Effector memory CD8-positive, alpha-beta T cell (primary cell): Measurements from ENCODE around the gene SLC5A10.
"Not testable (repeated sequence)": the region's sequence is repeated elsewhere in the genome, so short reads cannot be mapped to it uniquely, and the experiment has no call there.

Experiments
- ATAC-seq: fragments of 150-1000 bp; cut with Tn5 transposase; replicated peaks from 2 replicates; pipeline ENCODE4 v1.10.0; 2021; ENCODE audit warnings: mild to moderate bottlenecking, moderate library complexity
- DNase-seq, 3 experiments: peaks; one replicate each; pipeline ENCODE4 v3.0.0; 2021
- H3K27ac Mint-ChIP-seq, 2 donors: one replicate each; pipeline ENCODE4 v1.8.0; 2022; ENCODE audit warnings: mild to moderate bottlenecking in 2 of 2, mixed read lengths in 2 of 2, moderate library complexity in 2 of 2
- H3K27me3 Mint-ChIP-seq, 2 donors: one replicate each; pipeline ENCODE4 v1.8.0; 2022; ENCODE audit warnings: mixed read lengths in 2 of 2
- H3K36me3 Mint-ChIP-seq: one replicate; pipeline ENCODE4 v1.8.0; 2022; ENCODE audit warnings: mild to moderate bottlenecking, moderate library complexity, mixed read lengths; ENCODE audit not compliant: insufficient read depth
- H3K4me1 Mint-ChIP-seq, 2 donors: one replicate each; pipeline ENCODE4 v1.8.0; 2022; ENCODE audit warnings: low read depth in 2 of 2, mixed read lengths in 2 of 2
- H3K4me3 Mint-ChIP-seq, 2 donors: one replicate each; pipeline ENCODE4 v1.8.0; 2022; ENCODE audit warnings: mild to moderate bottlenecking in 2 of 2, mixed read lengths in 2 of 2, moderate library complexity in 2 of 2
- H3K9me3 Mint-ChIP-seq, 2 donors: one replicate each; pipeline ENCODE4 v1.8.0; 2022; ENCODE audit warnings: mixed read lengths in 2 of 2

The SLC5A10 gene

GRCh38 chr17:19021011-19021621 is 69.2 kb downstream of the SLC5A10 start:
- H3K27ac Mint-ChIP-seq: peak overlapping the region in 1 of 2 donors; percentile 29
- not testable (repeated sequence) for H3K9me3 Mint-ChIP-seq, H3K36me3 Mint-ChIP-seq, DNase-seq, ATAC-seq
- H3K27me3 Mint-ChIP-seq: peaks cover 6 to 12% of the 10 kb centered on the region in 2 donors
- H3K4me1 Mint-ChIP-seq: peaks cover 3 to 16% of the 10 kb centered on the region in 2 donors
- peak overlapping the region in 1 of 2 donors; percentile 4 for H3K4me3 Mint-ChIP-seq

- peaks cover 5 to 7% of the 10 kb centered on the region in 2 donors for H3K27me3 Mint-ChIP-seq
- H3K36me3 Mint-ChIP-seq: peaks cover 3% of the 10 kb centered on the region
- H3K27ac Mint-ChIP-seq: peak overlapping the region in 1 of 2 donors; percentile 29
- peaks cover 3 to 16% of the 10 kb centered on the region in 2 donors for H3K4me1 Mint-ChIP-seq
- no peaks in the 10 kb centered on the region for H3K9me3 Mint-ChIP-seq
- peak overlapping the region in 1 of 2 donors; percentile 4 for H3K4me3 Mint-ChIP-seq
- DNase-seq (no peak), ATAC-seq (no peak)
Observed at GRCh38 chr17:19021622-19022083, 69.7 kb downstream of the SLC5A10 start.

- Mint-ChIP-seq H3K4me3 (no peak overlapping the region), H3K27me3 (peaks cover 0 to 2% of the 10 kb centered on the region in 2 donors), H3K4me1 (peaks cover 3 to 16% of the 10 kb centered on the region in 2 donors), H3K9me3 (no peaks in the 10 kb centered on the region), H3K27ac (no peak overlapping the region), H3K36me3 (peaks cover 3% of the 10 kb centered on the region)
- ATAC-seq: no peak
- no peak for DNase-seq
Observed at GRCh38 chr17:19022128-19022527, 70.2 kb downstream of the SLC5A10 start.

- H3K27ac Mint-ChIP-seq: no peak overlapping the region
- H3K4me1 Mint-ChIP-seq: peaks cover 3 to 15% of the 10 kb centered on the region in 2 donors
- H3K9me3 Mint-ChIP-seq: no peaks in the 10 kb centered on the region
- H3K36me3 Mint-ChIP-seq: peaks cover 3% of the 10 kb centered on the region
- DNase-seq (no peak), ATAC-seq (no peak)
- H3K27me3 Mint-ChIP-seq: no peaks in the 10 kb centered on the region
- H3K4me3 Mint-ChIP-seq: no peak overlapping the region
Observed at GRCh38 chr17:19022747-19023146, 70.8 kb downstream of the SLC5A10 start.

- no peak for ATAC-seq
- Mint-ChIP-seq H3K36me3 (peaks cover 3% of the 10 kb centered on the region), H3K27ac (peak overlapping the region in 1 of 2 donors; percentile 82), H3K4me1 (peaks cover 3 to 15% of the 10 kb centered on the region in 2 donors), H3K27me3 (no peaks in the 10 kb centered on the region), H3K4me3 (no peak overlapping the region), H3K9me3 (no peaks in the 10 kb centered on the region)
- no peak for DNase-seq
Observed at GRCh38 chr17:19023209-19023999, 71.4 kb downstream of the SLC5A10 start.

GRCh38 chr17:19024101-19025078 is 72.4 kb downstream of the SLC5A10 start:
- Mint-ChIP-seq H3K4me1 (peaks cover 3 to 15% of the 10 kb centered on the region in 2 donors), H3K9me3 (no peaks in the 10 kb centered on the region), H3K36me3 (no peaks in the 10 kb centered on the region), H3K4me3 (no peak overlapping the region), H3K27me3 (no peaks in the 10 kb centered on the region), H3K27ac (peak overlapping the region; percentile 47 to 82)
- ATAC-seq: no peak
- DNase-seq: no peak

GRCh38 chr17:19028671-19029070 is 76.7 kb downstream of the SLC5A10 start:
- not testable (repeated sequence) for ATAC-seq, H3K36me3 Mint-ChIP-seq

GRCh38 chr17:19029740-19030139 is 77.8 kb downstream of the SLC5A10 start:
- H3K27me3 Mint-ChIP-seq, H3K36me3 Mint-ChIP-seq, ATAC-seq, DNase-seq, H3K9me3 Mint-ChIP-seq, H3K4me3 Mint-ChIP-seq, H3K27ac Mint-ChIP-seq, H3K4me1 Mint-ChIP-seq: not testable (repeated sequence)

More at GRCh38 chr17:19028671-19029070, 76.7 kb downstream of the SLC5A10 start:
- DNase-seq, H3K9me3 Mint-ChIP-seq, H3K27me3 Mint-ChIP-seq, H3K27ac Mint-ChIP-seq, H3K4me3 Mint-ChIP-seq, H3K4me1 Mint-ChIP-seq: not testable (repeated sequence)

GRCh38 chr17:19030771-19031449 is 78.9 kb downstream of the SLC5A10 start:
- not testable (repeated sequence) for H3K4me3 Mint-ChIP-seq, DNase-seq, H3K27ac Mint-ChIP-seq, H3K27me3 Mint-ChIP-seq, H3K9me3 Mint-ChIP-seq, ATAC-seq, H3K4me1 Mint-ChIP-seq, H3K36me3 Mint-ChIP-seq

- DNase-seq (peak in 1 of 3 experiments; percentile 33), ATAC-seq (peak; percentile 67)
- not testable (repeated sequence) for H3K36me3 Mint-ChIP-seq, H3K27ac Mint-ChIP-seq, H3K4me3 Mint-ChIP-seq, H3K9me3 Mint-ChIP-seq, H3K4me1 Mint-ChIP-seq, H3K27me3 Mint-ChIP-seq
Observed at GRCh38 chr17:19031729-19032128, 79.8 kb downstream of the SLC5A10 start.

- H3K27ac Mint-ChIP-seq, H3K4me3 Mint-ChIP-seq, H3K27me3 Mint-ChIP-seq, DNase-seq, H3K4me1 Mint-ChIP-seq, H3K9me3 Mint-ChIP-seq, H3K36me3 Mint-ChIP-seq: not testable (repeated sequence)
- ATAC-seq: peak; percentile 97
Observed at GRCh38 chr17:19032377-19032988, 80.5 kb downstream of the SLC5A10 start.

- not testable (repeated sequence) for H3K4me1 Mint-ChIP-seq, H3K27me3 Mint-ChIP-seq, ATAC-seq, H3K27ac Mint-ChIP-seq, H3K4me3 Mint-ChIP-seq, H3K9me3 Mint-ChIP-seq, H3K36me3 Mint-ChIP-seq, DNase-seq
Observed at GRCh38 chr17:19036186-19036585, 84.2 kb downstream of the SLC5A10 start.
